ENCODE results near the gene KRT82. TPM values are rescaled to one million over a fixed set of nuclear protein-coding genes. Genes with fewer than 3 reads are reported as not detected.

KRT82 gene
- total RNA-seq, 1 experiment from 2014 or later: not detected

DNA sequence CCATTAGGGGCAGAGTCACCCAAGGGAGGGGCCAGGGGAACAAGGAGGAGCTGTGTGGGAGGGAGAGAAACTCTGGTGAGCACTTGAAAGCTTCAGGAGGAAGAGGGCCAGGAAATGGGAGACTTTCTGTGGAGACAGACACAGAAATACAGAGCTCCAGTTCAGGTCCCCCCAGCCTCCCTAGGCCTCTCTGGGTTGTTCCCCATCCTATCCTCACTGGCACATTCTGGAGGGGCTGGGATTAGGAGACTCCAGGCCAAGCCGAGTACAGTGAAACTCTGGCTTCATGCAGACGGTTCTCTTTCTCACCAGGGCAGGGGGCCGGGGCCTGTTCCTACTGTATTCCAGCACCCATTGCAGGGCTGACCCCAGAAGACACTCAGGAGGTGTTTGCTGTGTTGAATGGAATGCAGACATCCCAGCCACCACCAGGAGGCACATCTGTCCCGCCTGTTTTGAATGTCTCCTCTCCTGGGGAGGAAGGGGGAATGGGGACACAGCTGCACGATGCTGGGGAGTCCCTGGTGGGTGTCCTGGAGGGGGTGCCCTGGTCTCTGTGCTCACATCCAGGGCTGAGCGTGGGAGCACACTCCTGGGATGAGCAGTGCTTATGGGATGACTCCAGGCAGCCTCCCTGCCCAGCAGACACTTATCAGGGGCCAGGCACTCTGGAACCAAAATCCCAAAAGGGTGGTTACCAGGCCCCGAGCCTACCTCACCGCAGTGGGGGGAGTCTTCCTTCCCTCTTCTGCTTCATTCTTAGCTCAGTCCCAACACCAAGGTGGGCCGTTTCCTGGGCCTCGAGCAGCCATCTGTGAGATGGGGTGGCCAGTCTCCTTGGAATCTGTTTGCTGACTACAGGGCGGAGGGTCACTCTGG, 15.2 kb downstream of the KRT82 start:
- no peaks in the 10 kb centered on the region for H3K9me3 Mint-ChIP-seq (ENCODE audit: unreplicated experiment)
- no TSS peak for BruUV-seq (replicated peaks)

DNA sequence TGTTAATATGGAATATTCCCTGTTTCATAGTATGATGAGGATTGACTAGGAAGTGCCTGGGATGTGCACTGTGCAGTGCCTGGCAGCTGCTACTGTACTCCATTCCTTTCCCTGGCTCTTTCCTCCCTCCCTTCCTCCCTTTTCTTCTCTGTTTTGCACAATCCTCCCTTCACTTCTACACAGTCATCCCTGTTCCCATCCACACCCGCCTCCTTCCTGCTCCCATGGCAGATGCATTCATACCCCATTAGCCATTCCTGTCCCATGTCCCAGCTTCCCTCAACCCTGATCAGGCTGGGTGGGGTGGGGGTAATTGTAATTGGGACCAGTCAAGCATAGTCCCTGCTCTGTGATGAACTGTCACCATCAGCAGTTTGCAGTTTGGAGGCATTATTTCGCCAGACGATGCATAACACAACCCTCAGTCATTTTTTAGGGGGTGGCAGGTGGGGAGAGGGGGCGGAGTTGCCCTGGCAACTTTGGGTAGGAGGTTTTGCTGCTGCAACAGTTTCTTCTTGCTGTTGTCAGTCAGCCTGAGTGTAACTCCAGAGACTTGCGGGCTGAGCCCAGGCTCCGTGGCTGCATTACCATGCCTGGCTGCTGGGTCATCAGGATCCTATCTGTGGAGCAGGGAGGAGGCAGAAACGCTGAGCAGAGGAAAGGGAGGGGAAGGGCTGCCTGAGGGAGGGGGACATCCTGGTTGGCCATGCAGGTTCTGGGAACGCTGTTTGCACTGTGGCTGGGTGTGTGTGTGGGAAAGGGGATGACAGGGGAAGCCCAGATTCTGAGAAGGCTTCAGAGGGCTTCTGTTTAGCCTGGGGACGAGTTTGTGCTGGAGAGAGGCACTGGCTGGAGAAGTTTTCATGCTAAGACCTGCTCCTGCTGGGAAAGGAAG, 16.6 kb downstream of the KRT82 start:
- Histone ChIP-seq H3K9me3 (no peaks in the 10 kb centered on the region), H3K27me3 (replicated peaks; ENCODE audit: control insufficient read depth, insufficient read depth, low read length) (no peaks in the 10 kb centered on the region; the same call in 1 of the 2 replicates), H3K4me1 (no peaks in the 10 kb centered on the region), H3K36me3 (ENCODE audit: control insufficient read depth, insufficient read depth, low read length) (no peaks in the 10 kb centered on the region), H3K4me3 (ENCODE audit: low read depth, low read length) (no peak overlapping the region)
- Mint-ChIP-seq H3K4me1 (ENCODE audit: low read depth, unreplicated experiment) (no peaks in the 10 kb centered on the region), H3K27ac (ENCODE audit: unreplicated experiment) (no peak overlapping the region), H3K27me3 (ENCODE audit: insufficient read depth, unreplicated experiment) (peaks cover 2% of the 10 kb centered on the region), H3K9me3 (ENCODE audit: unreplicated experiment) (no peaks in the 10 kb centered on the region), H3K4me3 (ENCODE audit: unreplicated experiment) (no peak overlapping the region), H3K36me3 (ENCODE audit: insufficient read depth, unreplicated experiment) (no peaks in the 10 kb centered on the region)
- intact Hi-C loops (cut with micrococcal nuclease; ENCODE audit: unreplicated experiment): loop anchor here (5.0 to 10.0 kb wide), 2 partner anchors 53 to 595 kb away; no protein-coding TSS in a partner anchor
- TF ChIP-seq, protein P1, sequence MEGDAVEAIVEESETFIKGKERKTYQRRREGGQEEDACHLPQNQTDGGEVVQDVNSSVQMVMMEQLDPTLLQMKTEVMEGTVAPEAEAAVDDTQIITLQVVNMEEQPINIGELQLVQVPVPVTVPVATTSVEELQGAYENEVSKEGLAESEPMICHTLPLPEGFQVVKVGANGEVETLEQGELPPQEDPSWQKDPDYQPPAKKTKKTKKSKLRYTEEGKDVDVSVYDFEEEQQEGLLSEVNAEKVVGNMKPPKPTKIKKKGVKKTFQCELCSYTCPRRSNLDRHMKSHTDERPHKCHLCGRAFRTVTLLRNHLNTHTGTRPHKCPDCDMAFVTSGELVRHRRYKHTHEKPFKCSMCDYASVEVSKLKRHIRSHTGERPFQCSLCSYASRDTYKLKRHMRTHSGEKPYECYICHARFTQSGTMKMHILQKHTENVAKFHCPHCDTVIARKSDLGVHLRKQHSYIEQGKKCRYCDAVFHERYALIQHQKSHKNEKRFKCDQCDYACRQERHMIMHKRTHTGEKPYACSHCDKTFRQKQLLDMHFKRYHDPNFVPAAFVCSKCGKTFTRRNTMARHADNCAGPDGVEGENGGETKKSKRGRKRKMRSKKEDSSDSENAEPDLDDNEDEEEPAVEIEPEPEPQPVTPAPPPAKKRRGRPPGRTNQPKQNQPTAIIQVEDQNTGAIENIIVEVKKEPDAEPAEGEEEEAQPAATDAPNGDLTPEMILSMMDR (IDR thresholded peaks at IDR 0.05; ENCODE audit: insufficient read depth in 1 of 2, low read depth in 1 of 2, low read length in 1 of 2, severe bottlenecking in 1 of 2, unreplicated experiment in 1 of 2): no peak
- CTCF ChIA-PET: no interaction called here
- DNase-seq: no peak
- POLR2A ChIA-PET: no interaction called here
- BruUV-seq (replicated peaks): no TSS peak

More for the DNA sequence above, 15.2 kb downstream of the KRT82 start:
- Mint-ChIP-seq H3K4me3 (ENCODE audit: unreplicated experiment) (no peak overlapping the region), H3K4me1 (ENCODE audit: low read depth, unreplicated experiment) (no peaks in the 10 kb centered on the region), H3K27ac (ENCODE audit: unreplicated experiment) (no peak overlapping the region), H3K27me3 (ENCODE audit: insufficient read depth, unreplicated experiment) (peaks cover 2% of the 10 kb centered on the region), H3K36me3 (ENCODE audit: insufficient read depth, unreplicated experiment) (no peaks in the 10 kb centered on the region)
- ChIA-PET POLR2A (no interaction called here), CTCF (interaction anchor here (0.5 to 1.0 kb wide), 3 partner anchors 50 to 490 kb away, joined by 3 to 5 read pairs (median 4); no protein-coding TSS in a partner anchor)
- H3K36me3 ChIP-seq (ENCODE audit: control insufficient read depth, insufficient read depth, low read length): no peaks in the 10 kb centered on the region
- intact Hi-C loops (cut with micrococcal nuclease; ENCODE audit: unreplicated experiment): loop anchor here (5.0 to 10.0 kb wide), 2 partner anchors 51 to 594 kb away; no protein-coding TSS in a partner anchor
- H3K9me3 ChIP-seq: no peaks in the 10 kb centered on the region
- no peak overlapping the region for H3K4me3 ChIP-seq (ENCODE audit: low read depth, low read length)
- no peaks in the 10 kb centered on the region for H3K4me1 ChIP-seq
- peak in 1 of 2 experiments; percentile 47 for DNase-seq
- TF ChIP-seq, protein P1 (IDR thresholded peaks at IDR 0.05; ENCODE audit: insufficient read depth in 1 of 2, low read depth in 1 of 2, low read length in 1 of 2, severe bottlenecking in 1 of 2, unreplicated experiment in 1 of 2): peak; percentile 73 to 77
- H3K27me3 ChIP-seq (replicated peaks; ENCODE audit: control insufficient read depth, insufficient read depth, low read length): no peaks in the 10 kb centered on the region; the same call in 1 of the 2 replicates

DNA sequence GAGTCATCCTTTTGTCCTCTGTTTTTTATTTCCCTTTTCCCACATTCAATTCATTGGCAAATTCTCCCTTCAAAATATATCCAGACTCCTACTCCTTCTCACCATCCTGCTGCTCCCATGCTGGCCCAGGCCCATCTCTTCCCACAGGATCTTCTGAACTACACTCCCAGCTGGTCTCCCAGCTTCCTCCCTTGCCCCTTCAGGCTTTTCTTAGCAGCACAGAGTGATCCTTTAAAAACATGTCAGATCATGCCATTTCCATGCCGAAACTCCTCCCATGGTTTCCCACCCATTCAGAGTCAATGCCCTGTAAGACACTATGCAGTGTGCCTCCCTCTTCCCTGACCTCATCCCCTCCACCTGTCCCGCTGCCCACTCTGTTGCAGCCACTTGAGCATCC, 18.3 kb downstream of the KRT82 start:
- H3K27me3 ChIP-seq (replicated peaks; ENCODE audit: control insufficient read depth, insufficient read depth, low read length): no peaks in the 10 kb centered on the region; the same call in 1 of the 2 replicates
- H3K9me3 ChIP-seq: no peaks in the 10 kb centered on the region
- intact Hi-C loops (cut with micrococcal nuclease; ENCODE audit: unreplicated experiment): no loop called here
- no peaks in the 10 kb centered on the region for H3K36me3 ChIP-seq (ENCODE audit: control insufficient read depth, insufficient read depth, low read length)
- no peak overlapping the region for H3K4me3 Mint-ChIP-seq (ENCODE audit: unreplicated experiment)
- no peak overlapping the region for H3K27ac Mint-ChIP-seq (ENCODE audit: unreplicated experiment)
- no peaks in the 10 kb centered on the region for H3K9me3 Mint-ChIP-seq (ENCODE audit: unreplicated experiment)
- ChIA-PET CTCF (no interaction called here), POLR2A (no interaction called here)
- no peaks in the 10 kb centered on the region for H3K4me1 ChIP-seq
- no peaks in the 10 kb centered on the region for H3K36me3 Mint-ChIP-seq (ENCODE audit: insufficient read depth, unreplicated experiment)
- H3K27me3 Mint-ChIP-seq (ENCODE audit: insufficient read depth, unreplicated experiment): peaks cover 2% of the 10 kb centered on the region
- TF ChIP-seq, protein P1 (IDR thresholded peaks at IDR 0.05; ENCODE audit: insufficient read depth in 1 of 2, low read depth in 1 of 2, low read length in 1 of 2, severe bottlenecking in 1 of 2, unreplicated experiment in 1 of 2): no peak
- no peaks in the 10 kb centered on the region for H3K4me1 Mint-ChIP-seq (ENCODE audit: low read depth, unreplicated experiment)
- DNase-seq: no peak
- BruUV-seq (replicated peaks): no TSS peak
- H3K4me3 ChIP-seq (ENCODE audit: low read depth, low read length): no peak overlapping the region
